NB4 (cell line): Measurements from ENCODE around the gene ADGRD2.

Experiments used
- DNase-seq: peaks from one replicate; pipeline ENCODE4 v3.0.0; 2010; ENCODE audit warnings: low read depth
- H3K4me3 ChIP-seq: one replicate; pipeline ENCODE4 v1.5.1; 2011; ENCODE audit warnings: mild to moderate bottlenecking, low read depth, low read length, moderate library complexity
- MYC ChIP-seq: IDR thresholded peaks from 2 replicates; pipeline ENCODE4 v1.6.1; 2011; ENCODE audit warnings: low read depth, low read length
- POLR2A ChIP-seq: IDR thresholded peaks from 2 replicates; pipeline ENCODE4 v1.6.1; 2011; ENCODE audit warnings: mild to moderate bottlenecking; ENCODE audit not compliant: insufficient read length; ENCODE audit errors: extremely low read depth
- TF ChIP-seq, protein P1 (sequence below): IDR thresholded peaks from 2 replicates; pipeline ENCODE4 v1.6.1; 2011; ENCODE audit warnings: low read depth, low read length
- TF ChIP-seq, protein P2 (sequence below): IDR thresholded peaks from one replicate; pipeline ENCODE4 v1.5.1; 2012; ENCODE audit warnings: low read depth, low read length

ADGRD2 gene

DNA sequence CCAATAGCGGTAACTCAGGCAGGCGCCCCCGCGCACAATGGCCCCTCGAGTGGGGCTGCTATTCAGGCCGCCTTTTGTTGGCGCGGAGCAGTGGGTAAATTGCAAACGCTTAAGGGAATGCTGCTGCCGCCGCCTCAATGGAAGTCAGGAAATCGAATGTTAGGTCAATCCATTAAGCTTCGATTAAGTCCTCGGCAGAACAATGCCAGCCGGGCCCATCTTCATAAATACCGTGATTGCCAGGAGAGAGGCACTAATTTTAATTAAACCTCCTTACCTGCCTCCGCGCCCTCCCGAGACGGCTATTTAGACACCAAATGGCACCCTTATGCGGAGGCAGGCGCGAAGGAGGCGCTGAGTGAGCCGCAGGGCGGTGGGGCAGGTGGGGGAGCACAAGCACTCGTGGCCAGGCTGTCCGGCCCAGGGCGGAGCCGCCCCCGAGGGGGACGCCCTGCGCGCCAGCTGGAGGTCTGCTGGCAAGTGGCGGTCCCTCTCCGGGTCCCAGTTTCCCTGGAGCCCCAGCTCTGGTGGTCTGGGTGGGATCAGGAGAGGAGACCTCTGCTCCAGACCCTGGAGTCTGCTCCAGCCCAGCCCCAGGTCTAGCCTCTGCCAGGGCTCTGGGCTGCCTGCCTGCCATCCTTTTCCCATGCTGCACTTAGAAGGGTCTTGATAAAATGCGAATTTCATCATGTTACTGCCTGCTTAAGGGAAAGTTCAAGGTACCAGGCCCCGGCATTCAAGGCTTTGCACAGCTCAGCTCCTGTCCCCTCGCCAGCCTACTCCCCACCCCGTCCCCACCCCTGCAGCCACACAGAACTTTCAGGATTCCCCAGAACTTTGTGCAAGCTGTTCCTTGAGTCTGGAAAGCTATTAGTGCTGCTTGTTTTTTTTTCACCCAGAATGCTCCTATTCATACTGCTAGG lies 37.3 kb downstream of the ADGRD2 start:
- TF ChIP-seq, protein P1, sequence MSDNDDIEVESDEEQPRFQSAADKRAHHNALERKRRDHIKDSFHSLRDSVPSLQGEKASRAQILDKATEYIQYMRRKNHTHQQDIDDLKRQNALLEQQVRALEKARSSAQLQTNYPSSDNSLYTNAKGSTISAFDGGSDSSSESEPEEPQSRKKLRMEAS = no peak
- no peak for TF ChIP-seq MYC
- TF ChIP-seq, protein P2, sequence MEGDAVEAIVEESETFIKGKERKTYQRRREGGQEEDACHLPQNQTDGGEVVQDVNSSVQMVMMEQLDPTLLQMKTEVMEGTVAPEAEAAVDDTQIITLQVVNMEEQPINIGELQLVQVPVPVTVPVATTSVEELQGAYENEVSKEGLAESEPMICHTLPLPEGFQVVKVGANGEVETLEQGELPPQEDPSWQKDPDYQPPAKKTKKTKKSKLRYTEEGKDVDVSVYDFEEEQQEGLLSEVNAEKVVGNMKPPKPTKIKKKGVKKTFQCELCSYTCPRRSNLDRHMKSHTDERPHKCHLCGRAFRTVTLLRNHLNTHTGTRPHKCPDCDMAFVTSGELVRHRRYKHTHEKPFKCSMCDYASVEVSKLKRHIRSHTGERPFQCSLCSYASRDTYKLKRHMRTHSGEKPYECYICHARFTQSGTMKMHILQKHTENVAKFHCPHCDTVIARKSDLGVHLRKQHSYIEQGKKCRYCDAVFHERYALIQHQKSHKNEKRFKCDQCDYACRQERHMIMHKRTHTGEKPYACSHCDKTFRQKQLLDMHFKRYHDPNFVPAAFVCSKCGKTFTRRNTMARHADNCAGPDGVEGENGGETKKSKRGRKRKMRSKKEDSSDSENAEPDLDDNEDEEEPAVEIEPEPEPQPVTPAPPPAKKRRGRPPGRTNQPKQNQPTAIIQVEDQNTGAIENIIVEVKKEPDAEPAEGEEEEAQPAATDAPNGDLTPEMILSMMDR = no peak
- TF ChIP-seq POLR2A = no peak
- H3K4me3 ChIP-seq = no peak overlapping the region

DNA sequence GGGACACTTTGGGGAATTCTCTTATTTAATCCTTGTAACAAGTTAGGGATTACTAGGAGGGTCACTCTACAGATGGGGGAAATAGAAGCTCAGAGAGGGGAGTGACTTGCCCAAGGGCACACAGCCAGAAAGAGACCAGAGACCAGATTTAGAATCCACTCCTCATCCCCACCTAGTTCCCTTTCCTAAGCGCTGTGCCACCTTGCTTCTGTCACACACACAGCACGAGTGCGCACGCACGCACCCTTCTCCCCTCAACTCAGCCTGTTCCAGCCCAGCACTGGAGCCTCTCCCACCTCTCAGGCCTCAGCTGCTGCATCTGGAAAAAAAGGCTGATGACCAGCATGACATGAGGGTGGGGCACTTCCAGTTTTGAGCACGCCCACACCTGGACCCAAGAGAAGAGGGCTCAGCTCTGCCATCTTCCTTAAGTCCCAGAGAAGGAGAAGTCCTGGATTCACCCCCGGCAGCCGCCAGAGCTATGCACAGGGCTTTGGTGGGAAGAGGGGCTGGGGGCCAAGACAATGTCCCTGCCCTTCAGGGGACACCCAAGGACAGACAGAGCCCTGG lies 38.5 kb downstream of the ADGRD2 start:
- H3K4me3 ChIP-seq = no peak overlapping the region
- no peak for DNase-seq
- TF ChIP-seq POLR2A = no peak
- TF ChIP-seq, protein P1 = no peak

More for the DNA sequence above, 37.3 kb downstream of the ADGRD2 start:
- no peak for DNase-seq

DNA sequence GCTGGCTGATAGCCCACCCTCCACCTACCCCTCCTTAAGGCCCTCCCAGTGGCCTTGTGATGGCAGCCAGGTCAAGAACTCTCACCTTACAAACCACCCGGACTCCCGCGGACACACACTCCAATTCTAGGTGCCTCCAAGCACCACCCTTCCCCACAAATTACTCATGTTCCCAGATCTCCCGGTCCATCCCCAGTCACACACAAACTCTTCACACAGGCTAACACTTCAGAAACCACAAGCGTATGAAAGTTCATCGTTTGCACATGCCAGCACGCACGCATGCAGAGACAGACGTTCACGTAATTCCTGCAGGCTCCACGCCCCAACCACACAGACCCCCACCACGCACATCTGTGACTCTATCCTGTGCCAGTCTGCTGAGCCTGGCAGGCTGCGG lies 39.0 kb downstream of the ADGRD2 start:
- H3K4me3 ChIP-seq = no peak overlapping the region
- TF ChIP-seq, protein P1 = no peak
- no peak for DNase-seq

DNA sequence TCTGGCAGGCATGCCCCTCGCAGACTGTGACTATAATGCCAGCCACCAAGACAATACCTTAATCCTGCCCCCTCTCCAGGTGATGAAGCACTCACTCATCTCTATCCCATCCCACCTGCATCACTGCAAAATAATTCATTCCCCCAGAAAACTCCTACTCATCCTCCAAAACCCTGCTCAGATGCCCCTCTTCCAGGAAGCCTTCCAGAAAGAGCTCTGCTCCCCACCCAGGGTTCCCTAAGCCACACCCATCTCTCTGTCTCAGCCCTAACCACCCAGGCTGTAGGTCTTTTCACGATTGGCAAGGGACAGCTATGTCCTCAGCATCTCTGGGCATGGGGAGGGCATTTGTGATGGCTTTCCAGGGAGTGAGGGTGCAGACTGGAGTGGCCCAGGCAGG lies 39.8 kb downstream of the ADGRD2 start:
- no peak overlapping the region for H3K4me3 ChIP-seq
- no peak for TF ChIP-seq MYC
- DNase-seq = no peak

DNA sequence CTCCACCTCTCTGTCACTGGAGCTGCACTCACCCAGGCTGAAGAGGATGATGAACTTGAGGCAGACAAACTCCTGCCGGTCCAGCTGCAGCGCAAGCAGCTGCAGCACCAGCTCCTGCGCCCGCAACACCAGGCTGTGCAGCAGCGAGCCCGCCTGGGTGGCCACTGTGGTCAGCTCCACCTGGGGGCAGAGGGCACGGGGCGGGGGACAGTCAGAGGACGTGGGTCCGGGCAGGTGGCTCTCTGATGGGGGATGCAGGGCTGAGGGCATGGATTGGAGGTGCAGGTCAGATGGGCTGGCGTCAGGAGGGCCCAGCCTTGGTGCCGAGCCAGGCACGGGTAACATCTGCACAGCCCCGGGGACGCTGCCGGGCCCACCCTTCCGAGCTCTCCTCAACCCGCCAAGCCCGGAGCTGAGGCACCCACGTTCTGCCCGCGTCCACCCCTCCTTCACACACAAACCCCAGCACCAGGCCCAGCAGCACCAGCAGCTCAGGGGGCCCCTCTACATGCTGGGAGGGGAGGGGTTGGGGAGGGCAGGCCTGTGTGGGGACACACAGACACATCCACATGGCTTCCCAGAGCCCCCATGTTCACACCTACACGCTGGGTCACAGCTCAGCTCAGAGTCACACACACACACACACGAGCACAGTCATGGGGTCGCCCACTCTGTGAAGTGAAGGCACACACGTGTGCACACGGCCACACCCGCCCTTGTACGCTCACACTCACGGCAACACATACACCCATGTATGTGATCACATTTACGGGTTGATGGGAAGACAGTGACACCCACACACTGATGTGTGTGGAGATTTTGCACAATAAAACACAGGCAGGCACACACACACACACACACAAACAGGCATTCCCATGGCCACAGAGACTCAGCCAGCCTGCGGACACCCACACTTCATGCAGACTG lies 41.1 kb downstream of the ADGRD2 start:
- H3K4me3 ChIP-seq = no peak overlapping the region
- no peak for DNase-seq
- no peak for TF ChIP-seq MYC
- TF ChIP-seq POLR2A = no peak
- TF ChIP-seq, protein P1 = no peak
- TF ChIP-seq, protein P2 = no peak

DNA sequence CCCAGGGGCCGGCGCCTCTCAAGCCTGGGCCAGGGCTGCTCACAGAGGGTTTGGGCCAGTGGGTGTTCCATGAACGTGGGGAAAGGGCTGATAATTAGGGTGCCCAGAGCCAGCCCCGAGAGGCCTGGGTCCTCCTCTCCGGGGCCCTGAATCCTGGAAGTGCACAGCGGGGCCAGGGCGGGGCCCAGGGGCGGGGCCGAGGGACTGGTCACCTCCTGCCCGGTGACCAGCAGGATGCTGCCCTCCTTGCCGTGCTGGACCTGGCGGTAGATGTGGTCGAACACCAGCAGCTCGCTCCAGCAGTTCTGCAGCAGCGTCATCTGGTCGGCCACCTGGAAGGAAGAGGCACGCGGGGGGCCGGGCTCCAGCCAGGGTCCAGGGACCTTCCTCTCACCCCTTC lies 42.6 kb downstream of the ADGRD2 start:
- DNase-seq = no peak
- no peak overlapping the region for H3K4me3 ChIP-seq
- TF ChIP-seq, protein P1 = no peak
- TF ChIP-seq, protein P2 = no peak
- TF ChIP-seq POLR2A = no peak
- TF ChIP-seq MYC = no peak
